CD4-positive, CD25-positive, alpha-beta regulatory T cell (primary cell): Measurements from ENCODE around the gene TEX38. TPM values are rescaled to one million over a fixed set of nuclear protein-coding genes. Genes with fewer than 3 reads are reported as not detected.
"Not testable (repeated sequence)": the region's sequence is repeated elsewhere in the genome, so short reads cannot be mapped to it uniquely, and the experiment has no call there.

Experiments used
- ATAC-seq, 2 donors: fragments of 150-1000 bp; cut with Tn5 transposase; one replicate each; pipeline ENCODE4 v1.10.0; 2021; ENCODE audit warnings: low read depth in 2 of 2, moderate number of reproducible peaks in 2 of 2, moderate library complexity in 1 of 2
- DNase-seq, 3 donors: peaks; one replicate each; pipeline versions ENCODE4 v3.0.0 to v3.0.0-alpha.2; 2012 to 2022; ENCODE audit warnings: mixed read lengths in 1 of 3
- H3K27ac ChIP-seq: one replicate; pipeline ENCODE4 v1.7.0; 2013; ENCODE audit warnings: mild to moderate bottlenecking, low read length; ENCODE audit not compliant: insufficient read depth, poor library complexity, severe bottlenecking
- H3K27me3 ChIP-seq: one replicate; pipeline ENCODE4 v1.7.0; 2013; ENCODE audit warnings: low read length; ENCODE audit not compliant: control insufficient read depth, insufficient read depth
- H3K36me3 ChIP-seq: one replicate; pipeline ENCODE4 v1.7.0; 2013; ENCODE audit warnings: mild to moderate bottlenecking, low read length, moderate library complexity; ENCODE audit not compliant: control insufficient read depth, insufficient read depth
- H3K4me1 ChIP-seq: 2 replicates; pipeline ENCODE4 v1.7.0; 2013; ENCODE audit warnings: mild to moderate bottlenecking, low read length; ENCODE audit not compliant: insufficient read depth, control insufficient read depth, poor library complexity, severe bottlenecking
- H3K4me3 ChIP-seq: one replicate; pipeline ENCODE4 v1.7.0; 2013; ENCODE audit warnings: low read depth, mild to moderate bottlenecking, low read length, moderate library complexity
- H3K9me3 ChIP-seq, 2 experiments: 1 replicate in 1 of 2; 2 replicates in 1 of 2; pipeline ENCODE4 v1.7.0; 2013; ENCODE audit warnings: low read length in 2 of 2, mild to moderate bottlenecking in 1 of 2, moderate library complexity in 1 of 2; ENCODE audit not compliant: control insufficient read depth in 2 of 2
- H3K27ac Mint-ChIP-seq, 3 donors: one replicate each; pipeline ENCODE4 v1.8.0; 2020 to 2022; ENCODE audit warnings: mild to moderate bottlenecking in 3 of 3, mixed read lengths in 3 of 3, moderate library complexity in 2 of 3
- H3K27me3 Mint-ChIP-seq: one replicate; pipeline ENCODE4 v1.8.0; 2022; ENCODE audit warnings: mild to moderate bottlenecking, mixed read lengths
- H3K36me3 Mint-ChIP-seq: one replicate; pipeline ENCODE4 v1.8.0; 2020; ENCODE audit warnings: mixed read lengths
- H3K4me1 Mint-ChIP-seq, 4 donors: one replicate each; pipeline ENCODE4 v1.8.0; 2020 to 2022; ENCODE audit warnings: mixed read lengths in 4 of 4, mild to moderate bottlenecking in 1 of 4
- H3K4me3 Mint-ChIP-seq, 4 donors: one replicate each; pipeline ENCODE4 v1.8.0; 2020 to 2022; ENCODE audit warnings: mild to moderate bottlenecking in 4 of 4, mixed read lengths in 4 of 4, moderate library complexity in 3 of 4
- H3K9me3 Mint-ChIP-seq, 7 donors: one replicate each; pipeline ENCODE4 v1.8.0; 2020 to 2022; ENCODE audit warnings: mixed read lengths in 7 of 7, mild to moderate bottlenecking in 3 of 7, moderate library complexity in 2 of 7
- polyA plus RNA-seq, 4 donors: library from polyadenylated mRNA; unstranded; fragments of 300-500 nt; fragmentation: Illumina TruSeq; gene quantifications; one replicate each; pipeline ENCODE4 v1.2.3, GENCODE V29; 2021
- total RNA-seq: library from RNA; stranded (reverse); gene quantifications from one replicate; pipeline ENCODE4 v1.2.3, GENCODE V29; 2022

TEX38 gene
- total and polyA plus RNA-seq, 5 donors from 2014 or later: not detected

DNA sequence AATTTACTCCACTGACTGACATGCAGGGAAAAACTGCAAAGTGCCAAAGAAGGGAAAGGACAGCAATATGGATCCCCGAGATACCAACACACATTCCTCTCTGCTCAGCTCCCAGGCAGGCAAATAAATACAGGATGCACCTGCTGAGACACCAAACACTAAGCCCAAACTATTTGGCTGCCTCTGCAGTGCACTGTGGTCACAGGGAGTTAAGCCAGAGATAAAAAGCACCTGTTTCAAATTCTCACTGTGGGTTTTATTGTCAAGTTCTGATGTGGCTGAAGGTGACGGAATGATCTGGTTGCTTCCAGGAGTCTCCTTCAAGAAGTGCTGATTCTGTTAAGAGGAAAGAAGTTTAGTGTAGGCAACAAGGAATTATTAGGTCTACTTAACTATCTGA lies 17.7 kb downstream of the TEX38 start:
- Mint-ChIP-seq H3K36me3 (peaks cover 52% of the 10 kb centered on the region), H3K9me3 (no peaks in the 10 kb centered on the region), H3K4me3 (no peak overlapping the region), H3K4me1 (peaks cover 0 to 6% (median 1%) of the 10 kb centered on the region in 4 donors), H3K27ac (no peak overlapping the region), H3K27me3 (no peaks in the 10 kb centered on the region)
- ATAC-seq: no peak
- Histone ChIP-seq H3K9me3 (no peaks in the 10 kb centered on the region), H3K4me3 (no peak overlapping the region), H3K36me3 (peaks cover 88% of the 10 kb centered on the region), H3K4me1 (no peaks in the 10 kb centered on the region), H3K27me3 (no peaks in the 10 kb centered on the region), H3K27ac (no peak overlapping the region)
- no peak for DNase-seq

DNA sequence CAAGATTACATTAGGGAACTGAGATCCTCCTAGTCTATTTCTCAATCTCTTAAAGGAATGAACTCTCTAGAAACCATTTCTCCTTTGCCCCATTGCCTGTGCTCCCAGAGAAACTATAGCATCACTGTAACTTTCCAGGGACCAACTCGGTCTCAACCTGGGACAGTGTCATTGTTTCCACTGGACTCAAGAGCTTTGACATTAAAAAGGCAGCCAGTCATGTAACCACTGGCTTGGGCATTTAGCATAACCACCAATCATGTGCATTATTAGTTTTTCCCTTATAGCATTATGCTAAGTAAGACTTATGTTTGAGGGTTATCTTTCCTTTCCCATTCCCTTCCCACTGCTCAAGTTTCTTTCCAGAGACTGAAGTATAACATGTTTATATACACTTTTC lies 18.2 kb downstream of the TEX38 start:
- no peaks in the 10 kb centered on the region for H3K4me1 ChIP-seq
- peaks cover 57% of the 10 kb centered on the region for H3K36me3 Mint-ChIP-seq
- H3K27ac ChIP-seq: no peak overlapping the region
- no peak for ATAC-seq
- H3K4me3 ChIP-seq: no peak overlapping the region
- no peak overlapping the region for H3K4me3 Mint-ChIP-seq
- H3K27me3 ChIP-seq: no peaks in the 10 kb centered on the region
- peaks cover 82% of the 10 kb centered on the region for H3K36me3 ChIP-seq
- H3K27ac Mint-ChIP-seq: no peak overlapping the region
- H3K9me3 ChIP-seq: no peaks in the 10 kb centered on the region
- no peaks in the 10 kb centered on the region for H3K27me3 Mint-ChIP-seq
- no peaks in the 10 kb centered on the region for H3K9me3 Mint-ChIP-seq
- peaks cover 0 to 6% (median 1%) of the 10 kb centered on the region in 4 donors for H3K4me1 Mint-ChIP-seq
- no peak for DNase-seq

DNA sequence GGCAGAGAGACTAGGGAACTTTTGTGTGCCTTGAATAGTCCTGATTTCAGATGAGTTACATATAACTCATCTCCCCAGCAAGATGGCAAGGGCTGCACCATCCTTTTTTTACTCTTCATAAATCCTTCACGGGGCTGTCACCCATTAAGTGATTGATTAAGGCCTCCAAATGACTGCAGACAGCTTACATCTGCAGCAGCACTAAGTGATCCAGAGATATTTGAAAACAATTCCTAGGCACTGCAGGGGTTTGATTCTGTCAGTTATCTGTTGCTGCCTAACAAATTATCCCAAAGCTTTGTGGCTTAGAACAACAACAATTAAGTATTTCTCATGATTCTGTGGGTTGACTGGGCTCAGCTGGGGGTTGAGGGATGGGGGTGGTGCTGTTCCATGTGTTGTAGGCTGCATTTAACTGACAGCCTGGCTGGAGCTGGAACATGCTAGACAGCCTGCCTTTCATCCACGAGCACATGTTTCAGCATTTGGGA lies 19.3 kb downstream of the TEX38 start:
- Mint-ChIP-seq H3K27ac (peak overlapping the region in 1 of 3 donors; percentile 29), H3K4me1 (peaks cover 0 to 6% (median 5%) of the 10 kb centered on the region in 4 donors), H3K27me3 (no peaks in the 10 kb centered on the region), H3K36me3 (peaks cover 67% of the 10 kb centered on the region), H3K9me3 (peaks cover 0 to 3% (median 0%) of the 10 kb centered on the region in 7 donors), H3K4me3 (no peak overlapping the region)
- DNase-seq (no peak), ATAC-seq (no peak)
- H3K4me1 ChIP-seq: no peaks in the 10 kb centered on the region
- H3K4me3 ChIP-seq: no peak overlapping the region
- H3K27ac ChIP-seq: no peak overlapping the region
- H3K27me3 ChIP-seq: no peaks in the 10 kb centered on the region
- no peaks in the 10 kb centered on the region for H3K9me3 ChIP-seq
- H3K36me3 ChIP-seq: peaks cover 84% of the 10 kb centered on the region

DNA sequence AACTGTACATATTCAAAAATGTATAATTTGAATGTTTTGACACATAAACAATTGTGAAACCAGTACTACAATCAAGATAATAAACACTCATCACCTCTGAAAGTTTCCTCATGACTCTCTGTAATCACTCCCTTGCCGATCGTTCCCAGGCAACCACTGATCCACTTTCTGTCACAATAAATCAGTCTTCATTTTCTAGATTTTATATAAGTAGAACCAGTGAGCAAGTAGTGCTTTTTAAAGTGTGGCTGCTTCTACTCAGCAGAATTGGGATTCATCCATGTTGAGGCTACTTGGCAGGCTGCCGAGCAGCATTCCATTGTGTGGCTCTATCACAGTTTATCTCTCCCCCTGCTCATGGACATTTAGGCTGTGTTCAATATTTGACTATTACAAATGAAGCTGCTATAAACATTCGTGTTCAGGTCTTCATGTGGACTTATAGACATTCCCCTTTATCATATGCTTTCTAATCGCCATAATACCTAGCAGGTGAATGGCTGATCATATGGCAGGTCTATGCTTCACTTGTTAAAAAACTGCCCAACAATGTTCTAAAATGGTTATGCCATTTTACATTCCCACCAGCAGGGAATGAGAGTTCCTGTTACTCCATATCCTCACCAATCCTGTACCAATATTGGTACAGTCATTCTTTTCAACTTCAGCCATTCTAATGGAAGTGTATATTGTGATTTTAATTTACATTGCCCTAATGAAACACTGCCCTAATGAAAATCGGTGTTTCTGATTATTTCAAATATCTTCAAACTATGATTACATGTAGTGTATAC lies 20.5 kb downstream of the TEX38 start:
- Mint-ChIP-seq H3K4me3 (no peak overlapping the region), H3K4me1 (peaks cover 4 to 6% (median 5%) of the 10 kb centered on the region in 4 donors), H3K27ac (peak overlapping the region in 1 of 3 donors; percentile 33), H3K9me3 (peaks cover 0 to 3% (median 0%) of the 10 kb centered on the region in 7 donors), H3K27me3 (no peaks in the 10 kb centered on the region), H3K36me3 (peaks cover 67% of the 10 kb centered on the region)
- Histone ChIP-seq H3K4me1 (no peaks in the 10 kb centered on the region), H3K4me3 (no peak overlapping the region), H3K27ac (no peak overlapping the region), H3K27me3 (no peaks in the 10 kb centered on the region), H3K9me3 (no peaks in the 10 kb centered on the region), H3K36me3 (peaks cover 81% of the 10 kb centered on the region)
- DNase-seq (no peak), ATAC-seq (no peak)

DNA sequence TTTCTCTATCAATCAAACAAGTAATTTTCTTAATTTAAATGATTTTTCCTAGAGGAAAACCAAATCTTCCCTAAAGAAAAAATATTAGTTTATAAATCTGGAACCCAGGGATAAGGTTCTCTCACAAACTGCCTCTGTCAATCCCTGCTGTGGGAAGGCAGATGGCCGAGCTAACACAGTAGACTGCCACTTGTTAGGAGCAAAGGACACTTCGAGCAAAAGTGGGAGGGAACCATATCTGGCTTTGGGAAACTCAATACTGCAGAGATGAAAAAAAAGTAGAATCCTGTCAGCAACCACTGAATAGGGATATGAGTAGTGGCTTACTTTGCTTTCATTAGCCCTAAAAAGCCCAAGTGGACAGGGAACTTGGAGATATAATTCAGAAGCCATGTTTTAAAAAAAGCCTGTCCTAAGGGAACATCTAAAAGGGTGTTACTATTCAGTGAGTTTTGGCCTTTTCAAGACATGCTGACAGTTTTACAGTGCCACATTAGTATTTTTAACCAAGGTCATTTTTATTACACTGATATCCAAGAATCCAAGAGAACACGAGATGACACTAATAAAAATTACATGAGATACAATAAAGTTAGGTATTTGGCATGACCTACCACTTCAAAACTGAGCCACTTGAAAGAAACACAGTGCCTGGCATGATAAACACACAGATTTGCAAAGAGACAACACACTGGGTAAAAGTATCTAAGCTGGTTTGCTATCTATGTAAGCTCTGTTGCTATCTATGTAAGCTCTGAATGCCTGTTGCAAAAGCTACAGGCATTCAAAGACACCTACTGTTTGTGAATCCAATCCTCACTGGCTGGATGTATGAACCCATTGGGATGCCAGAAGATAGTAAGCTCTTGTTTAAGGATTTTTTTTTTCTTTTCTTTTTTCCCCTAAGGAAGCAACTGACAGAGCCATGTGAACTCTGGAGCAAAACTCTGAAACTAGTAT lies 21.4 kb downstream of the TEX38 start:
- H3K27ac ChIP-seq: no peak overlapping the region
- Mint-ChIP-seq H3K27ac (peak overlapping the region in 1 of 3 donors; percentile 56), H3K36me3 (peaks cover 64% of the 10 kb centered on the region), H3K4me3 (no peak overlapping the region), H3K4me1 (peaks cover 5 to 9% (median 7%) of the 10 kb centered on the region in 4 donors), H3K27me3 (no peaks in the 10 kb centered on the region), H3K9me3 (peaks cover 0 to 3% (median 0%) of the 10 kb centered on the region in 7 donors)
- H3K36me3 ChIP-seq: peaks cover 73% of the 10 kb centered on the region
- no peaks in the 10 kb centered on the region for H3K27me3 ChIP-seq
- DNase-seq (no peak), ATAC-seq (no peak)
- no peaks in the 10 kb centered on the region for H3K9me3 ChIP-seq
- H3K4me3 ChIP-seq: no peak overlapping the region
- no peaks in the 10 kb centered on the region for H3K4me1 ChIP-seq

DNA sequence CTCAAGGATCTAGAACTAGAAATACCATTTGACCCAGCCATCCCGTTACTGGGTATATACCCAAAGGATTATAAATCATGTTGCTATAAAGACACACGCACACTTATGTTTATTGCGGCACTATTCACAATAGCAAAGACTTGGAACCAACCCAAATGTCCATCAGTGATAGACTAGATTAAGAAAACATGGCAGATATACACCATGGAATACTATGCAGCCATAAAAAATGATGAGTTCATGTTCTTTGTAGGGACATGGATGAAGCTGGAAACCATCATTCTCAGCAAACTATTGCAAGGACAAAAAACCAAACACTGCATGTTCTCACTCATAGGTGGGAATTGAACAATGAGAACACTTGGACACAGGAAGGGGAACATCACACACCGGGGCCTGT lies 23.0 kb downstream of the TEX38 start:
- not testable (repeated sequence) for ATAC-seq, H3K27ac Mint-ChIP-seq, H3K27ac ChIP-seq, H3K9me3 Mint-ChIP-seq, H3K4me3 Mint-ChIP-seq, H3K27me3 ChIP-seq, DNase-seq, H3K9me3 ChIP-seq, H3K4me1 ChIP-seq, H3K27me3 Mint-ChIP-seq, H3K4me3 ChIP-seq
- peaks cover 72% of the 10 kb centered on the region for H3K36me3 ChIP-seq
- Mint-ChIP-seq H3K4me1 (peaks cover 6 to 21% (median 20%) of the 10 kb centered on the region in 4 donors), H3K36me3 (peaks cover 60% of the 10 kb centered on the region)

DNA sequence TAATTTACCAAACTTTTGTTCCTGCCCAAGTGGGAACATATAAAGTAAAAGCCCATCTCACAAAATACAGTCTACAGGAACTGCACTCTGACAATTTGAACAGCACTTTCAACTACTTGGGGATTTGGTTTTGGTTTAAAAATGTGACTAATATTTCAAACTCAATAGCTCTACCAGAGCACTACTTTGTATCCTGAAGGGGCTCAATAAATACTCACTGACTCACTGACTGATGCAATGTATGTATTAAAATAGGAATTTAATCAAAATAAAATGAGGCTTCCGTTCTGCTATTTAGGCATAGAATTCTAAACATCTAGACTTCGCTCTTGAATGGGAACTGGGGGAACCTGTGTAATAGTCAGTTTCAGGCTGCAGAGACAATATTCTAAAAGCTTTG lies 25.4 kb downstream of the TEX38 start:
- H3K9me3 Mint-ChIP-seq: peaks cover 0 to 3% (median 0%) of the 10 kb centered on the region in 7 donors
- peak overlapping the region in 2 of 3 donors; percentile 42 to 60 for H3K27ac Mint-ChIP-seq
- H3K4me3 Mint-ChIP-seq: no peak overlapping the region
- Histone ChIP-seq H3K9me3 (no peaks in the 10 kb centered on the region), H3K27ac (no peak overlapping the region), H3K4me3 (no peak overlapping the region), H3K27me3 (no peaks in the 10 kb centered on the region), H3K36me3 (peaks cover 65% of the 10 kb centered on the region), H3K4me1 (peaks cover 4% of the 10 kb centered on the region)
- DNase-seq: no peak
- no peaks in the 10 kb centered on the region for H3K27me3 Mint-ChIP-seq
- peaks cover 47% of the 10 kb centered on the region for H3K36me3 Mint-ChIP-seq
- no peak for ATAC-seq
- H3K4me1 Mint-ChIP-seq: peaks cover 12 to 40% (median 33%) of the 10 kb centered on the region in 4 donors
